A549 (cell line): ENCODE data around the gene DEDD2. TPM values are rescaled to one million over a fixed set of nuclear protein-coding genes. Genes with fewer than 3 reads are reported as not detected.

Experiments used
- ATAC-seq, 2 experiments: fragments of 200-7000 bp in 1 of 2; fragments of >200 bp in 1 of 2; cut with Nextera tagmentation in 1 of 2; cut with Tn5 transposase in 1 of 2; 3 replicates each; pipeline versions ENCODE4 v1.8.0 to v1.9.1; 2018 to 2020; ENCODE audit warnings: mild to moderate bottlenecking in 1 of 2, moderate library complexity in 1 of 2
- CTCF ChIA-PET: fragments of 300-600 bp; sonication (Branson Sonifier 250); formaldehyde crosslinking; extraction: SDS; loops from one replicate; lab custom pipeline; 2021; ENCODE audit warnings: antibody characterized with exemption, inconsistent platforms; lab: Yijun Ruan, JAX
- POLR2A ChIA-PET: fragments of 350-600 bp; formaldehyde crosslinking; extraction: SDS; loops from one replicate; lab custom pipeline; 2021; ENCODE audit warnings: antibody characterized with exemption, inconsistent platforms; lab: Yijun Ruan, JAX
- DNase-seq, 2 experiments: peaks; one replicate each; pipeline versions ENCODE4 v3.0.0 to v3.0.0-alpha.2; 2011 to 2016; ENCODE audit warnings: low read depth in 1 of 2, low spot score in 1 of 2
- FAIRE-seq: peaks from 2 replicates; lab custom pipeline; 2011; peaks lifted over from hg19 to GRCh38; lab: Jason Lieb, UNC
- H3K27ac ChIP-seq, 2 experiments: fragments of >200 bp; sonication (Bioruptor Twin); formaldehyde crosslinking; 3 replicates each; pipeline ENCODE4 v1.5.1; 2016 to 2017
- H3K4me1 ChIP-seq: fragments of >200 bp; sonication (Bioruptor Twin); formaldehyde crosslinking; 3 replicates; pipeline ENCODE4 v1.6.1; 2016
- H3K4me2 ChIP-seq: fragments of >200 bp; sonication (Bioruptor Twin); formaldehyde crosslinking; 3 replicates; pipeline ENCODE4 v1.6.1; 2016
- H3K4me3 ChIP-seq: fragments of >200 bp; sonication (Bioruptor Twin); formaldehyde crosslinking; 3 replicates; pipeline ENCODE4 v1.5.1; 2016
- H3K9me3 ChIP-seq: fragments of >200 bp; sonication (Bioruptor Twin); formaldehyde crosslinking; 3 replicates; pipeline ENCODE4 v1.6.1; 2016
- BHLHE40 ChIP-seq: IDR thresholded peaks from 2 replicates; pipeline ENCODE4 v1.6.1; 2012; ENCODE audit warnings: low read depth, low read length, inconsistent platforms
- CBX2 ChIP-seq: fragments of 200-600 bp; sonication (generic); IDR thresholded peaks from 2 replicates; pipeline ENCODE4 v1.6.1; 2016; ENCODE audit warnings: low read depth, mild to moderate bottlenecking, borderline replicate concordance
- CEBPB ChIP-seq, 2 experiments: fragments of >200 bp in 1 of 2; sonication (Bioruptor Twin) in 1 of 2; formaldehyde crosslinking in 1 of 2; IDR thresholded peaks; 2 replicates each; pipeline ENCODE4 v1.6.1; 2012 to 2016
- CHD2 ChIP-seq: fragments of 150-350 bp; IDR thresholded peaks from 2 replicates; pipeline ENCODE4 v1.6.1; 2014; ENCODE audit warnings: low read length; ENCODE audit not compliant: partially characterized antibody
- ESRRA ChIP-seq: fragments of 150-350 bp; IDR thresholded peaks from 2 replicates; pipeline ENCODE4 v1.6.1; 2014; ENCODE audit warnings: mild to moderate bottlenecking, low read length, borderline replicate concordance
- HEYL ChIP-seq: fragments of 250-450 bp; sonication (Bioruptor Pico); IDR thresholded peaks from 2 replicates; pipeline ENCODE4 v1.8.0; 2021; ENCODE audit warnings: mild to moderate bottlenecking, moderate library complexity
- HMGXB4 ChIP-seq: fragments of 250-450 bp; sonication (Bioruptor Pico); IDR thresholded peaks from 2 replicates; pipeline ENCODE4 v1.5.0; 2021; ENCODE audit warnings: mild to moderate bottlenecking, moderate library complexity, borderline replicate concordance
- HOXB5 ChIP-seq: fragments of 250-450 bp; sonication (Bioruptor Pico); IDR thresholded peaks from 2 replicates; pipeline ENCODE4 v1.5.0; 2020; ENCODE audit warnings: mild to moderate bottlenecking, moderate library complexity
- PBX3 ChIP-seq: IDR thresholded peaks from 2 replicates; pipeline ENCODE4 v1.6.1; 2012
- POLR2A ChIP-seq: IDR thresholded peaks from 2 replicates; pipeline ENCODE4 v1.6.1; 2012; ENCODE audit warnings: mild to moderate bottlenecking, low read length
- RARB ChIP-seq: fragments of 250-450 bp; sonication (Bioruptor Pico); IDR thresholded peaks from 2 replicates; pipeline ENCODE4 v1.8.0; 2021; ENCODE audit warnings: mild to moderate bottlenecking, moderate library complexity
- RCOR1 ChIP-seq: fragments of 150-350 bp; IDR thresholded peaks from 2 replicates; pipeline ENCODE4 v1.6.1; 2014; ENCODE audit warnings: antibody characterized with exemption, low read length, low read depth
- RNF2 ChIP-seq: fragments of 200-600 bp; sonication (generic); IDR thresholded peaks from 2 replicates; pipeline ENCODE4 v1.6.1; 2016; ENCODE audit warnings: low read depth, mild to moderate bottlenecking, antibody characterized with exemption, moderate library complexity, borderline replicate concordance
- SMC3 ChIP-seq: fragments of >200 bp; sonication (Bioruptor Twin); formaldehyde crosslinking; IDR thresholded peaks from 3 replicates; pipeline ENCODE4 v1.6.1; 2018; ENCODE audit warnings: inconsistent platforms
- SREBF2 ChIP-seq: fragments of 450-650 bp; IDR thresholded peaks from 2 replicates; pipeline ENCODE4 v1.6.1; 2014; ENCODE audit warnings: mild to moderate bottlenecking, moderate library complexity
- TP53 ChIP-seq: fragments of 250-450 bp; sonication (Bioruptor Pico); IDR thresholded peaks from 2 replicates; pipeline ENCODE4 v1.5.0; 2021; ENCODE audit warnings: mild to moderate bottlenecking, moderate library complexity
- USF2 ChIP-seq: fragments of 450-650 bp; IDR thresholded peaks from 2 replicates; pipeline ENCODE4 v1.6.1; 2014; ENCODE audit warnings: antibody characterized with exemption
- ZC3H11A ChIP-seq: fragments of 450-650 bp; IDR thresholded peaks from 2 replicates; pipeline ENCODE4 v1.6.1; 2014; ENCODE audit warnings: antibody characterized with exemption, mild to moderate bottlenecking
- ZSCAN20 ChIP-seq: fragments of 250-450 bp; sonication (Bioruptor Pico); IDR thresholded peaks from 2 replicates; pipeline ENCODE4 v1.8.0; 2022; ENCODE audit warnings: mild to moderate bottlenecking, moderate library complexity
- WGBS: methylation state at CpG from one replicate; pipeline ENCODE4 v1.1.6; 2017; ENCODE audit errors: missing lambda C conversion rate; 5-methylcytosine and 5-hydroxymethylcytosine counted together
- polyA plus RNA-seq, 4 experiments: library from polyadenylated mRNA; depleted of rRNA in 3 of 4; stranded (reverse); fragments of >200 nt; fragmentation: RNase III in 1 of 4; extraction: RNeasy Plus Mini Kit Qiagen cat#74134 plus additional on column Dnase treatment in 1 of 4; gene quantifications; 2 replicates in 3 of 4; 3 replicates in 1 of 4; pipeline ENCODE4 v1.2.3, GENCODE V29; 2011 to 2017
- TF ChIP-seq, protein P1 (sequence below): IDR thresholded peaks from 2 replicates; pipeline ENCODE4 v1.6.1; 2012

The DEDD2 gene
- polyA plus RNA-seq, 2 of the 4 experiments (the other 2 are of a cell fraction), result 30.8 to 54.1 TPM

- H3K4me1 ChIP-seq, result peaks cover 11% of the 10 kb centered on the region
- DNase-seq (no peak), ATAC-seq (no peak)
- H3K4me3 ChIP-seq, result no peak overlapping the region
- H3K9me3 ChIP-seq, result no peaks in the 10 kb centered on the region
- H3K4me2 ChIP-seq, result no peak overlapping the region
- TF ChIP-seq, protein P1, sequence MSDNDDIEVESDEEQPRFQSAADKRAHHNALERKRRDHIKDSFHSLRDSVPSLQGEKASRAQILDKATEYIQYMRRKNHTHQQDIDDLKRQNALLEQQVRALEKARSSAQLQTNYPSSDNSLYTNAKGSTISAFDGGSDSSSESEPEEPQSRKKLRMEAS, result no peak
- TF ChIP-seq HOXB5, result no peak
- TF ChIP-seq RCOR1, result no peak
- no peak for TF ChIP-seq ZSCAN20 (CRISPR knock-in tag)
- TF ChIP-seq ESRRA, result no peak
- no peak for TF ChIP-seq RNF2
- TF ChIP-seq TP53 (CRISPR knock-in tag), result no peak
- no peak for TF ChIP-seq PBX3
- TF ChIP-seq, all 56 proteins: peak for 0
- ChIA-PET POLR2A (no interaction called here), CTCF (interaction anchor here (1.0 to 13.0 kb wide), 8 partner anchors 9 to 94 kb away, joined by 3 to 136 read pairs (median 6); partner anchors contain the start of gene POU2F2)
- H3K27ac ChIP-seq, result no peak overlapping the region
- no peak for FAIRE-seq
- WGBS, result 88% methylated on average over 5 of the region's 5 CpGs
Measured at GRCh38 chr19:42202290-42202880, 15.1 kb downstream of the DEDD2 start.

GRCh38 chr19:42201489-42202289, 15.8 kb downstream of the DEDD2 start:
- TF ChIP-seq SREBF2 (no peak), ZC3H11A (no peak), CHD2 (no peak), SMC3 (no peak), HMGXB4 (CRISPR knock-in tag) (no peak), USF2 (no peak), POLR2A (no peak), CBX2 (no peak), HEYL (CRISPR knock-in tag) (no peak), RARB (CRISPR knock-in tag) (no peak), BHLHE40 (no peak), CEBPB (IDR thresholded peaks at IDR 0.05) (no peak)
- TF ChIP-seq, protein P1, result no peak
- ATAC-seq (no peak), DNase-seq (no peak), FAIRE-seq (no peak)
- peaks cover 4% of the 10 kb centered on the region for H3K4me1 ChIP-seq
- POLR2A ChIA-PET, result no interaction called here
- WGBS, result 86% methylated on average over 6 of the region's 6 CpGs
- no peak overlapping the region for H3K27ac ChIP-seq
- CTCF ChIA-PET, result interaction anchor here (0.6 to 13.0 kb wide), 8 partner anchors 9 to 93 kb away, joined by 3 to 136 read pairs (median 3); partner anchors contain the start of gene POU2F2
- no peak overlapping the region for H3K4me3 ChIP-seq
- H3K4me2 ChIP-seq, result no peak overlapping the region
- H3K9me3 ChIP-seq, result no peaks in the 10 kb centered on the region
